GM18502 (cell line): ENCODE measurements around the gene INHA.
A peak's percentile ranks its signal among the peaks of the same experiment; 100 is the strongest.

Experiments used
- ATAC-seq: cut with Tn5 transposase; IDR thresholded peaks from one replicate; pipeline ENCODE4 v1.9.1; 2021; ENCODE audit warnings: mild to moderate bottlenecking; ENCODE audit not compliant: unreplicated experiment, poor library complexity

The INHA gene

DNA sequence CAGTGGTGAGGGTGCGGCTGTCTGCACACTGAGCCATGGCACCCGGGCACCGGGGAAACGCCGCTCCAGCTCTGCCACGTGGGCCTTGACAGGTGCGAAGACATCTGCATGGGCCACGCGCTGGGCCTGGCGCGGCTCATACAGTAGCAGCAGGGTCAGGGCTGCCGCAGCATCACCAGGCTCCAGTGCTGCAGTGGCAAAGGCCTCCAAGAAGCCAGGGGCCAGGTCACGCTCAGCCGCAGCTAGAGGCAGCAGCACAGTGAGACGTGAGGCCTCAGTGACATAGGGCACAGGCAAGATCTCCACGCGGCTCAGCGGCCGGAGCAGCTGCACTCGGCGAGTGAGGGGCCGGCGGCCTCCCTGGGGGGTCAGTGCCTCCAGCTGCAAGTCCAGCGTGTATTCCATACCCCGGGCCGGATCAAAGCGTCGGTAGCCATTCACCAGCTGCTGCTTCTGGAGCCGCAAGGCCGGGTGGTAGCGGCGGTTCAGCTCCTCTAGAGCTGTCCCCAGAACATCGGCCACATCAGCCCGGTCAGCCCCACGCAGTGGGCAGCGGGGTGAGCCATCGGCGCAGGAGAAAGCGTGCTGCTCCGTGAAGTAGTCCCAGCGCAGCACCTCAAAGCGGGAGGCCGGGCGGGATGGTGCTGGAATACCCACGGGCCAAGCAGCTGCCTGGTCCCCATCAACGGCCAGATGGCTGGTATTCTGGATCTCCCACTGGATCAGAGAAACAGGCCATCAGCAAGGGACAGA, 32.0 kb upstream of the INHA start:
- no peak for ATAC-seq

- ATAC-seq = no peak
These were observed 31.2 kb upstream of the INHA start for GRCh38 chr2:219540784-219541504.

GRCh38 chr2:219541611-219542180, 30.4 kb upstream of the INHA start:
- ATAC-seq = peak; percentile 56

DNA sequence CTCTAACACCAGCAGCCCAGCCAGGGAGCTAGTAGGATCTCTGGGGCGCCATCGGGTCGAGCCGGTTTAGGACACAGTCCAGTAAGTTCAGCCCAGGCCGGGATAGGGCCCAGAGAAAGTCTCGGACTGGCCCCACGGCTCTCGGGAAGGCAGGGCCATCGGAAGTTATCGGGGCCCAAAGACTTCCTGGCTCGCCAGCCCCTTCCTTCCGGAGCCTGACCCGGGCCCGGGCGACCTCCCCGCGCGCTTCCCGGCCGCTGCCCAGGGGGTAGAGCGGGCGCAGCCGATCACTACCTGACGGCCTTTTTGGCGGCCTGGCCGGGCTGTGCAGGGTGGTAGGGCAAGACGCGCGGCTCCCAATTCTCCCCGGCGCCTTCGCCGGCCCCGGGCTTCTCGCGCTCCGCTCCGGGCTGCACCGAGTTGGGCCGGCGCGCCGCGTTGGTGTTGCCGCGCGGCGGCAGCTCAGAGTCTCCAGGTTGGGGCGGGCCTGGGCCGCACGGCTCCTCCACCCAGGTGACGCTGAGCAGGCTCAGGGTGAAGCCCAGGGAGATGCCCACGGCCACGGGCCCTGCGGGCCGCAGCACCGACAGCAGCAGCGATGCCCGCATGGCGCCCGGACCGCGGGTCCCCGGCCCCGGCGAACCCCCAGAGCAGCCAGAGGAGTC, 29.0 kb upstream of the INHA start:
- peak; percentile 45 for ATAC-seq

DNA sequence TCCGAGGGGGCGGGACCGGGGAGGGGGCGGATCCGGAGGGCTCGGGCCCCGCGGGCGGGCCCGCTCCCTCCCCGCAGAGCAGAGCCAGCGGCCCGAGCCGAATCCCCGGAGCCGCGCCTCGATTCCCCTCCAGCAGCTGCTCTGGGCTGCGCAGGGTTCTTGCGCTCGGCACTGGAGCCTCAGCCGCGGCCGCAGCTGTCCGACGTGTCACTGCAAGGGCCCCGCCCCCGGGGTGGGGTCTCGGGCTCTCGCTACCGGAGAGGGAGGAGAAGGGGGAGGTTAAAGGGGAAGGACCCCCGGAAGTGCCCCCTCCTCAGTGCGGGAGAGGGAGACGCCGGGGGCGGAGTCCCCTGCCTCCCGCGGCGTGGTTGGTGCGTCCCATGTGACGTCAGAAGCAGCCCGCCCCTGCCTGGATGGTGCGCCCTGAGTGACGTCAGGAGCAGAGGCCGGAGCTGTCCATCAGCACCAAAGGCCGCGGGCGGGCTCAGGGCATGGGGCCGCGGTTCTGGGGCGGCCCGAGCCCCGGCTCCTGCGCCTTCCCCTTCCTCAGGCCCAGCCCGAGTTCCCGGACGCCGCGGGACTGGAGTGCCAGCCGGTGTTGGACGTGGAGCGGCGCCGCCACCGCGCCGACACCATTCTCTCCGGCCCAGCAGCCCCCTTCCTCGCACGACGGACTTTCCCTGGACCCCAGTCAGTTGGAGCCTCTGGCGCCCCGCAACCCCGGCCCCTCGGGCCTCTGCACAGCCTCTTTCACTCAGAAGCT, 28.3 kb upstream of the INHA start, which contains the start of the genes CHPF and TMEM198:
CHPF (minus strand) TSS at position 214 of the 763 bp plus-strand sequence. CDS start 271 bp downstream, outside the sequence.
TMEM198 (plus strand) TSS at position 433 of the 763 bp plus-strand sequence. CDS start 700 bp downstream, outside the sequence.
- peak; percentile 79 for ATAC-seq

DNA sequence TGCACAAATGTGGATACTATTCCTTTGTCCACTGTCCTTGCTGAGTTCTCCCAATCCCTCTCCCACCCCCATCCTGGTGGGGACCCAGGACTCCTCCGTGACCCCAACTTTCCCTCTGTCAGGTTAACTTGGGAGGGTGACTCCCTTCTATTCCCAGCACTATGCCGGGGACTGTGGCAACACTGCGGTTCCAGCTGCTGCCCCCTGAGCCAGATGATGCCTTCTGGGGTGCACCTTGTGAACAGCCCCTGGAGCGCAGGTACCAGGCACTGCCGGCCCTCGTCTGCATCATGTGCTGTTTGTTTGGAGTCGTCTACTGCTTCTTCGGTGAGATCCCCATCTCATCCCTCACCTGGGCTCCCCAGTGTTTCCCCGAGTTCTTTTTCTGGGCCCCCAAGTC, 27.5 kb upstream of the INHA start:
- ATAC-seq = no peak

DNA sequence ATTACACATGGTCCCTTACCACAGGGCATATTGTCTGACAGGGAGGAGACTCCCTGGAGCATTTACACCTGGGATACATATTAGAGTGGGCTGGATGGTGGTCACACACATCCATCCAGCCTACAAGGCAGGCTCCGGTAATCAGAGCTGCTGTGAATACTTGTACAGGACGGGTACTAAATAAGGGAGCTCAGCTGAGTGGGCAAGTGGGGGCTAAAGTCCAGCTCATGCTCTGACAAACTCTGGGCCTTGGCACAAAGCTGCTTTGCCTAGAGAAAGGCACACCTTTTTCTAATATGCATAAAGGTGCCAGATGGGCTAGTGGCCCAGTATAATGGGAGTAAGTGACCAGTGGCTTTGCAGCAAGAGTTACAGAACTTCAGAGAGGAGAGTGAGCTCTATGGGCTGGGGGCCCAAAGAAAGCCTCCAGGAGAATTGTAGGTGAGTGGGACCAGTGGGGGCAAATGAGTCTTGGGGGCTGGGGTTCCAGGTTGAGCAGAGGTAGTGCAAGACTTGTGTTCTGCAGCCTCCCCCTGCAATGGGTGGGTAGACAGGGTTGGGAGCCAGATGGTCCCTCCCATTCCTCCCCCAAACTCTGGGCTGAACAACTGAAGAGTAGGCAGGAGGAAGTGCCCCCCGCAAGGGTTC, 26.7 kb upstream of the INHA start:
- no peak for ATAC-seq

- ATAC-seq = no peak
These were observed 26.2 kb upstream of the INHA start for GRCh38 chr2:219545943-219546352.

DNA sequence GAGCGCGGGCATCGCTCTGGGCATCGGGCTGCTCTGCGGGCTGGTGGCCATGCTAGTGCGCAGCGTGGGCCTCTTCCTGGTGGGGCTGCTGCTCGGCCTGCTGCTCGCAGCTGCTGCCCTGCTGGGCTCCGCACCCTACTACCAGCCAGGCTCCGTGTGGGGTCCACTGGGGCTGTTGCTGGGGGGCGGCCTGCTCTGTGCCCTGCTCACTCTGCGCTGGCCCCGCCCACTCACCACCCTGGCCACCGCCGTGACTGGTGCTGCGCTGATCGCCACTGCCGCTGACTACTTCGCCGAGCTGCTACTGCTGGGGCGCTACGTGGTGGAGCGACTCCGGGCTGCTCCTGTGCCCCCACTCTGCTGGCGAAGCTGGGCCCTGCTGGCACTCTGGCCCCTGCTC, 24.5 kb upstream of the INHA start:
- no peak for ATAC-seq

GRCh38 chr2:219548990-219549389, 23.1 kb upstream of the INHA start:
- ATAC-seq = no peak

DNA sequence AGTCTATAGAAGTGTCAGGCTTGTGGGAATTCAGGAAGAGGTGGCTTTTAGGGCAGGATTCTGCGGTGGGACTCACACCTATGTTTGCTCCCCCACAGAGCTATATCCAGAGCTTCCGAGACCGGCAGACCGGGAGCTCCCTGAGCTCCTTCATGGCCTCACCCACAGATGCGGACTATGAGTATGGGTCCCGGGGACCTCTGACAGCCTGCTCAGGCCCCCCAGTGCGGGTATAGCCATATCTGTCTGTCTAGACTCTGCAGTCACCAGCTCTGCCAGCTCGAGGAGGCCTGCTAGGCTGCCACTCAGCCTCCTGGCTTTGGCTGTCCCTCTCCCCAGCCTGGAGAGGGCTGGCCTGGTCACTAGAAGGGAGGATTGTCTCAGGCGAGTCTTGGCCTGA, 22.5 kb upstream of the INHA start:
- no peak for ATAC-seq

- peak; percentile 19 for ATAC-seq
These were observed 20.4 kb upstream of the INHA start for GRCh38 chr2:219551441-219552381.

- ATAC-seq = peak; percentile 94
These were observed 19.5 kb upstream of the INHA start for GRCh38 chr2:219552382-219553167.

DNA sequence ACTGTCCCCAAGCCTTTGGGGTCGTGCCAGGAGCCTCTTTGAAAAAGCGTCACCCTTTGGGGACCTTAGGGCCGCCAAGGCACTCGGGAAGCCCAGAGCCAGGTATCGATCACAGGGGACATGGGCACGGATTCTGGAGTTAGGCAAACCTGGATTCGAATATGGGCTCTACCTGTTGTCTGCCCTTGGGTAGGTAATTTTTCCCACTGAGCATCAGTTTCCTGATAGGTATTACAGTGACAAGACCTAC, 19.0 kb upstream of the INHA start:
- no peak for ATAC-seq

GRCh38 chr2:219553463-219553963, 18.6 kb upstream of the INHA start:
- no peak for ATAC-seq

DNA sequence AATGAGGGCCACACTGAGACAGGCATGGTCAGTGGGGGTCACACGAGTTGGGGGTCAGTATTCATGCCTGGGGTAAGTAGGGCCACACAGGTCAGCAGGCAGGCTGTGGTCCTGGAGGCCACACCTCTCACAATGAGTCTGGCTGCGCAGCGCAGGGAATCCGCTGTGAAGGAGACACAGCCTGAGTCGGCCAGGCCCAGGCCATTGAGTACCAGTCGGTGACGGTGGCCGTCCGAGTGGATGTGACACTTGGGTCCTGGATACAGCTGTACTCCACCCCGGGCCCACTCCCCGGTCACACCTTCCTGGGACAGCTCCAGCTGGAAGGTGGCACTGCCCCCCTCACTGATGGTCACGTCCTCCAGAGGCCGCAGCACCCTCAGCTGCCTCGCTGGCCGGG, 17.8 kb upstream of the INHA start:
- no peak for ATAC-seq

GRCh38 chr2:219555956-219556355, 16.2 kb upstream of the INHA start:
- ATAC-seq = no peak

GRCh38 chr2:219556413-219556812, 15.7 kb upstream of the INHA start:
- ATAC-seq = no peak
